ENCODE data around the gene RNF4.

RNF4 gene

GRCh38 chr4:2482693-2483092 lies 13.8 kb downstream of the RNF4 start:
- no peak overlapping the region for H3K9ac ChIP-seq (ENCODE audit: low read length)
- H2AFZ ChIP-seq (ENCODE audit: insufficient read depth, low read length, poor library complexity): no peak overlapping the region
- peaks cover 45% of the 10 kb centered on the region for H3K79me2 ChIP-seq (ENCODE audit: control insufficient read depth, insufficient read depth, low read length, poor library complexity)
- no peak overlapping the region for H3K4me3 ChIP-seq (ENCODE audit: low read depth, low read length)
- no peak overlapping the region for H4K12ac ChIP-seq (ENCODE audit: low read depth, low read length)
- peaks cover 4 to 19% of the 10 kb centered on the region in 2 experiments for H3K4me1 ChIP-seq (ENCODE audit: control insufficient read depth in 1 of 2, insufficient read depth in 2 of 2, low read length in 2 of 2)
- no peak overlapping the region for H3K23ac ChIP-seq (ENCODE audit: low read length)
- no peak overlapping the region for H3K27ac ChIP-seq (ENCODE audit: low read depth, low read length)
- no peak overlapping the region for H3K4me2 ChIP-seq (ENCODE audit: low read length)
- H4K8ac ChIP-seq (ENCODE audit: low read depth, low read length): no peak overlapping the region
- H2BK120ac ChIP-seq (ENCODE audit: insufficient read depth, low read length, poor library complexity): no peak overlapping the region
- H2AK5ac ChIP-seq (ENCODE audit: low read length): no peak overlapping the region
- no peaks in the 10 kb centered on the region for H3K9me3 ChIP-seq (ENCODE audit: insufficient read depth, low read depth, low read length)
- no peak overlapping the region for H3K14ac ChIP-seq (ENCODE audit: low read length)
- DNase-seq: no peak
- H2BK12ac ChIP-seq (ENCODE audit: low read length): no peak overlapping the region
- no peak overlapping the region for H3K18ac ChIP-seq (ENCODE audit: low read length)
- H3K79me1 ChIP-seq (ENCODE audit: low read length): no peaks in the 10 kb centered on the region
- H4K91ac ChIP-seq (ENCODE audit: low read depth, low read length): no peak overlapping the region
- WGBS (ENCODE audit: extremely low coverage, insufficient coverage, insufficient read length): no CpG with 5 or more reads among the region's 3 CpGs
- peaks cover 0 to 4% of the 10 kb centered on the region in 2 experiments for H3K36me3 ChIP-seq (ENCODE audit: control insufficient read depth in 1 of 2, insufficient read depth in 2 of 2, low read length in 2 of 2)
- H2BK5ac ChIP-seq (ENCODE audit: low read depth, low read length, poor library complexity): no peak overlapping the region
- no peaks in the 10 kb centered on the region for H3K27me3 ChIP-seq (ENCODE audit: insufficient read depth, low read length)
- peak overlapping the region; percentile 77 for H3K4ac ChIP-seq (ENCODE audit: low read depth, low read length)

GRCh38 chr4:2483237-2483636 lies 14.3 kb downstream of the RNF4 start:
- no peak overlapping the region for H4K91ac ChIP-seq (ENCODE audit: low read depth, low read length)
- H3K79me2 ChIP-seq (ENCODE audit: control insufficient read depth, insufficient read depth, low read length, poor library complexity): peaks cover 47% of the 10 kb centered on the region
- no peak overlapping the region for H3K27ac ChIP-seq (ENCODE audit: low read depth, low read length)
- no peak overlapping the region for H3K14ac ChIP-seq (ENCODE audit: low read length)
- peaks cover 0 to 4% of the 10 kb centered on the region in 2 experiments for H3K36me3 ChIP-seq (ENCODE audit: control insufficient read depth in 1 of 2, insufficient read depth in 2 of 2, low read length in 2 of 2)
- WGBS (ENCODE audit: extremely low coverage, insufficient coverage, insufficient read length): no CpG with 5 or more reads among the region's 3 CpGs
- H2BK5ac ChIP-seq (ENCODE audit: low read depth, low read length, poor library complexity): no peak overlapping the region
- H4K12ac ChIP-seq (ENCODE audit: low read depth, low read length): no peak overlapping the region
- no peak for DNase-seq
- H3K27me3 ChIP-seq (ENCODE audit: insufficient read depth, low read length): no peaks in the 10 kb centered on the region
- H3K79me1 ChIP-seq (ENCODE audit: low read length): no peaks in the 10 kb centered on the region
- no peak overlapping the region for H2BK12ac ChIP-seq (ENCODE audit: low read length)
- H3K4ac ChIP-seq (ENCODE audit: low read depth, low read length): peak overlapping the region; percentile 91
- no peak overlapping the region for H2BK120ac ChIP-seq (ENCODE audit: insufficient read depth, low read length, poor library complexity)
- no peak overlapping the region for H3K9ac ChIP-seq (ENCODE audit: low read length)
- peaks cover 4 to 18% of the 10 kb centered on the region in 2 experiments for H3K4me1 ChIP-seq (ENCODE audit: control insufficient read depth in 1 of 2, insufficient read depth in 2 of 2, low read length in 2 of 2)
- H3K23ac ChIP-seq (ENCODE audit: low read length): peak overlapping the region; percentile 46
- no peak overlapping the region for H2AK5ac ChIP-seq (ENCODE audit: low read length)
- no peak overlapping the region for H3K18ac ChIP-seq (ENCODE audit: low read length)
- no peak overlapping the region for H3K4me2 ChIP-seq (ENCODE audit: low read length)
- H4K8ac ChIP-seq (ENCODE audit: low read depth, low read length): no peak overlapping the region
- no peaks in the 10 kb centered on the region for H3K9me3 ChIP-seq (ENCODE audit: insufficient read depth, low read depth, low read length)
- no peak overlapping the region for H3K4me3 ChIP-seq (ENCODE audit: low read depth, low read length)
- H2AFZ ChIP-seq (ENCODE audit: insufficient read depth, low read length, poor library complexity): no peak overlapping the region

GRCh38 chr4:2484185-2484584 lies 15.3 kb downstream of the RNF4 start:
- H3K14ac ChIP-seq (ENCODE audit: low read length): no peak overlapping the region
- DNase-seq: no peak

GRCh38 chr4:2484993-2485392 lies 16.1 kb downstream of the RNF4 start:
- peak in 1 of 2 donors; percentile 33 for DNase-seq
- no CpG with 5 or more reads among the region's 11 CpGs for WGBS (ENCODE audit: extremely low coverage, insufficient coverage, insufficient read length)
- peaks cover 4 to 14% of the 10 kb centered on the region in 2 experiments for H3K36me3 ChIP-seq (ENCODE audit: control insufficient read depth in 1 of 2, insufficient read depth in 2 of 2, low read length in 2 of 2)

More at GRCh38 chr4:2484185-2484584, 15.3 kb downstream of the RNF4 start:
- Histone ChIP-seq H2BK5ac (ENCODE audit: low read depth, low read length, poor library complexity) (no peak overlapping the region), H3K4me2 (ENCODE audit: low read length) (no peak overlapping the region), H3K79me1 (ENCODE audit: low read length) (no peaks in the 10 kb centered on the region), H3K79me2 (ENCODE audit: control insufficient read depth, insufficient read depth, low read length, poor library complexity) (peaks cover 40% of the 10 kb centered on the region), H3K27ac (ENCODE audit: low read depth, low read length) (no peak overlapping the region), H3K36me3 (ENCODE audit: control insufficient read depth in 1 of 2, insufficient read depth in 2 of 2, low read length in 2 of 2) (peaks cover 3 to 7% of the 10 kb centered on the region in 2 experiments), H3K27me3 (ENCODE audit: insufficient read depth, low read length) (no peaks in the 10 kb centered on the region), H3K9me3 (ENCODE audit: insufficient read depth, low read depth, low read length) (no peaks in the 10 kb centered on the region), H4K12ac (ENCODE audit: low read depth, low read length) (no peak overlapping the region), H3K18ac (ENCODE audit: low read length) (no peak overlapping the region), H4K8ac (ENCODE audit: low read depth, low read length) (no peak overlapping the region), H3K9ac (ENCODE audit: low read length) (no peak overlapping the region), H3K4me3 (ENCODE audit: low read depth, low read length) (no peak overlapping the region), H2AK5ac (ENCODE audit: low read length) (no peak overlapping the region), H3K4ac (ENCODE audit: low read depth, low read length) (peak overlapping the region; percentile 73), H2BK120ac (ENCODE audit: insufficient read depth, low read length, poor library complexity) (no peak overlapping the region), H4K91ac (ENCODE audit: low read depth, low read length) (no peak overlapping the region), H3K23ac (ENCODE audit: low read length) (no peak overlapping the region), H2BK12ac (ENCODE audit: low read length) (no peak overlapping the region), H2AFZ (ENCODE audit: insufficient read depth, low read length, poor library complexity) (no peak overlapping the region), H3K4me1 (ENCODE audit: control insufficient read depth in 1 of 2, insufficient read depth in 2 of 2, low read length in 2 of 2) (peaks cover 4 to 12% of the 10 kb centered on the region in 2 experiments)
- no CpG with 5 or more reads among the region's 6 CpGs for WGBS (ENCODE audit: extremely low coverage, insufficient coverage, insufficient read length)

More at GRCh38 chr4:2484993-2485392, 16.1 kb downstream of the RNF4 start:
- Histone ChIP-seq H4K8ac (ENCODE audit: low read depth, low read length) (no peak overlapping the region), H3K27ac (ENCODE audit: low read depth, low read length) (no peak overlapping the region), H3K4me2 (ENCODE audit: low read length) (no peak overlapping the region), H4K91ac (ENCODE audit: low read depth, low read length) (no peak overlapping the region), H2BK12ac (ENCODE audit: low read length) (no peak overlapping the region), H4K12ac (ENCODE audit: low read depth, low read length) (no peak overlapping the region), H2AFZ (ENCODE audit: insufficient read depth, low read length, poor library complexity) (no peak overlapping the region), H2BK120ac (ENCODE audit: insufficient read depth, low read length, poor library complexity) (no peak overlapping the region), H3K27me3 (ENCODE audit: insufficient read depth, low read length) (no peaks in the 10 kb centered on the region), H3K4me1 (ENCODE audit: control insufficient read depth in 1 of 2, insufficient read depth in 2 of 2, low read length in 2 of 2) (peaks cover 4 to 12% of the 10 kb centered on the region in 2 experiments), H3K18ac (ENCODE audit: low read length) (no peak overlapping the region), H3K14ac (ENCODE audit: low read length) (no peak overlapping the region), H2AK5ac (ENCODE audit: low read length) (no peak overlapping the region), H3K79me1 (ENCODE audit: low read length) (no peaks in the 10 kb centered on the region), H3K4me3 (ENCODE audit: low read depth, low read length) (no peak overlapping the region), H3K9ac (ENCODE audit: low read length) (no peak overlapping the region), H3K23ac (ENCODE audit: low read length) (no peak overlapping the region), H3K9me3 (ENCODE audit: insufficient read depth, low read depth, low read length) (no peaks in the 10 kb centered on the region), H3K79me2 (ENCODE audit: control insufficient read depth, insufficient read depth, low read length, poor library complexity) (peaks cover 37% of the 10 kb centered on the region), H2BK5ac (ENCODE audit: low read depth, low read length, poor library complexity) (no peak overlapping the region), H3K4ac (ENCODE audit: low read depth, low read length) (peak overlapping the region; percentile 44)
